ENCODE results near the gene IFIT1B.
A peak's percentile ranks its signal among the peaks of the same experiment; 100 is the strongest.
"Not testable (repeated sequence)": the region's sequence is repeated elsewhere in the genome, so short reads cannot be mapped to it uniquely, and the experiment has no call there.

IFIT1B gene, protein sequence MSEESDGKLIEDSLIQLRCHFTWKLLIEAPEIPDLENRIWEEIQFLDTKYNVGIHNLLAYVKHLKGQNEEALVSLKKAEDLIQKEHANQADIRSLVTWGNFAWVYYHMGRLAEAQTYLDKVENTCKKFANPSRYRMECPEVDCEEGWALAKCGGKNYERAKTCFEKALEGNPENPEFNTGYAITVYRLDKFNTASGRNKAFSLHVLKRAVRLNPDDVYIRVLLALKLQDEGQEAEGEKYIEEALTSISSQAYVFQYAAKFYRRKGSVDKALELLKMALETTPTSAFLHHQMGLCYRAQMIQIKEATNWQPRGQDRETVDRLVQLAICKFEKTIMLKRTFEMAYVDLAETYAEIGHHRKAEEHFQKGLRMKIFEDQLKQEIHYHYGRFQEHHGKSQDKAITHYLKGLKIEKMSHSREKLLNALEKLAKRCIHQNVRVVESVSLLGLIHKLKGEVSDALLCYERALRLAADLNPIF

DNA sequence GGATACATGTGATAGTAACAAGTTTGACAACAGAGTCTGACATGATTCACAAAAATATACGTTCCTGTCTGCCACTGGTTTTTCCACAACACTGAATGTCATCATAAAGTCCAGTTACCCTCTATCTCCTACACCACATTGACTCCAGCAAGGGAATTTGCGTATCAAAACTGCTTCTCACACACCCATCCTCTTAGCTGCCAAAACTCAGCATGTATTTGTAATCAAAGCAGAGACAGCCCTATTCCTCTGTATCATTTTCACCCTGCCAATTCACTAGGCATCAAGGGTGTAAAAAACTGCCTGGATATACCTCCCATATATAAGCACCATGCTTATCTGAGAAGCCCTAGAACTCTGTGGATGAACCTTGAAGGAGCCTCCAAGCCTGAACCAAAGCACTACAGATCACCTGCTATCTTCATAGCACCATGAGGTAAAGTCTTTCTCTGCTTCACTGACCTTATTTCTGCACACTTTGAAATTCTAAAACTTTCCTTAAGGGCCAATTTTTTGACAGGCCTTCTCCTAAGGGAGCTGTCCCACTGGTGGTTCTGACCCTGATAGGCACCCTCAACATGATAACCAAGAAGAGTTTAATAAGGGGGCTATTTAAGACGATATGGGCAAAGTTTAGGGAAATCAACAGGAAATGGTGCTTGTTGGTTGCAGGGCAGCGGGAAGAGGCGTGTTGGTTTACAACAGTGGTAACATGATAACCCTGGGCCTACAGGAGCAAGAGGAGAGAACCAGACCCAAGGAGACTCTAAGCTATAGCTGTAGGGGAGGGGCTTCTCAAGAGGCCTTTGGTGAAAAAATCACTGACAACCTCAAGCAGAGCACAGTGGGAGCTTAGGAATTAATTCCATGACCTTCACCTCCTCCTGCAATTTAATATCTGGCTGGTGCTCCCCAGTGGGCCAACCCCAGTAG is at the start of gene IFIT1B:
Gene IFIT1B (plus strand): TSS at position 352 of the 933 bp plus-strand sequence. CDS start 80 bp downstream, at position 432.
- DNase-seq, result no peak
- H3K36me3 ChIP-seq (replicated peaks), result no peaks in the 10 kb centered on the region
- H3K4me3 ChIP-seq (ENCODE audit: low read depth, low read length), result no peak within 1 kb of the TSS
- no peaks in the 10 kb centered on the region for H3K27me3 ChIP-seq (replicated peaks)
- TF ChIP-seq, protein P1, sequence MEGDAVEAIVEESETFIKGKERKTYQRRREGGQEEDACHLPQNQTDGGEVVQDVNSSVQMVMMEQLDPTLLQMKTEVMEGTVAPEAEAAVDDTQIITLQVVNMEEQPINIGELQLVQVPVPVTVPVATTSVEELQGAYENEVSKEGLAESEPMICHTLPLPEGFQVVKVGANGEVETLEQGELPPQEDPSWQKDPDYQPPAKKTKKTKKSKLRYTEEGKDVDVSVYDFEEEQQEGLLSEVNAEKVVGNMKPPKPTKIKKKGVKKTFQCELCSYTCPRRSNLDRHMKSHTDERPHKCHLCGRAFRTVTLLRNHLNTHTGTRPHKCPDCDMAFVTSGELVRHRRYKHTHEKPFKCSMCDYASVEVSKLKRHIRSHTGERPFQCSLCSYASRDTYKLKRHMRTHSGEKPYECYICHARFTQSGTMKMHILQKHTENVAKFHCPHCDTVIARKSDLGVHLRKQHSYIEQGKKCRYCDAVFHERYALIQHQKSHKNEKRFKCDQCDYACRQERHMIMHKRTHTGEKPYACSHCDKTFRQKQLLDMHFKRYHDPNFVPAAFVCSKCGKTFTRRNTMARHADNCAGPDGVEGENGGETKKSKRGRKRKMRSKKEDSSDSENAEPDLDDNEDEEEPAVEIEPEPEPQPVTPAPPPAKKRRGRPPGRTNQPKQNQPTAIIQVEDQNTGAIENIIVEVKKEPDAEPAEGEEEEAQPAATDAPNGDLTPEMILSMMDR (IDR thresholded peaks at IDR 0.05; ENCODE audit: low read depth, low read length, missing control alignments), result no peak
- H3K27ac ChIP-seq, result no peak within 1 kb of the TSS
- in situ Hi-C loops (cut with HindIII; ENCODE audit: low pct_ligation_motif_present, low sequenced_read_pairs), result no loop called here

DNA sequence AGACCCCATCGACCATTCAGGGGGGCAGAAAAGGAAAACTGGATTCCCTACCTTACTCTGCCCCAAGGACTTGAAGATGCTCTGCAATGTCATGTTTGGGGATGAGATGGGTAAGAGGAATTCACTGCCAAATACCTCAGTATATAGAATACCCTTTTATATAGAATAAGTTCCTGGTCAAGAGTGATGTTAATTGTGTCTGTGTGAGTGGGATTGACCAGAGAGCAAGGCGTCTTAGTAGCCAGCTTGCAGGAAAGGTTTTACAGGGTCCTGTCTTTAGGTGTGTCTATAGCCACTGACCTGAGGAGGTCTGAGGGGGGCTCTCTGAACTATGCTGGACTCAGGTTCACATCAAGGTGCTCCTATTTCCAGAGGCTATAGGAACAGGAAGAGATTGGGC is 48.7 kb upstream of the IFIT1B start:
- no peaks in the 10 kb centered on the region for H3K27me3 ChIP-seq (replicated peaks)
- H3K4me3 ChIP-seq (ENCODE audit: low read depth, low read length), result no peak overlapping the region
- H3K27ac ChIP-seq, result no peak overlapping the region
- no peaks in the 10 kb centered on the region for H3K36me3 ChIP-seq (replicated peaks)
- TF ChIP-seq, protein P1 (IDR thresholded peaks at IDR 0.05; ENCODE audit: low read depth, low read length, missing control alignments), result no peak
- in situ Hi-C loops (cut with HindIII; ENCODE audit: low pct_ligation_motif_present, low sequenced_read_pairs), result no loop called here
- no peak for DNase-seq

DNA sequence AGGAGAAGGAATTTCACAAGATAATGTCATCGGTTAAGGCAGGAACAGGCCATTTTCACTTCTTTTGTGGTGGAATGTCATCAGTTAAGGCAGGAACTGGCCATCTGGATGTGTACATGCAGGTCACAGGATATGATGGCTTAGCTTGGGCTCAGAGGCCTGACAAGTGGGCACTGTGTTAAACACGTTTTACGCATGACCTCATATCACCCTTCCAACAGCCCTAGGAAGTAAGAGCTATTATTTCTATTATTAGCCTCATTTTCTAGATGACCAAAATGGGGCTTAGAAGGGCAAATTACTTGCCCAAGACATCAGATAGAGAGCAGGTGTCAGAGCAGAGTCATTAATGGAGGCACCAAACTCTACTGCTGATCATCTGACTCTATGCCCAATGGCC is 47.8 kb upstream of the IFIT1B start:
- in situ Hi-C loops (cut with HindIII; ENCODE audit: low pct_ligation_motif_present, low sequenced_read_pairs), result not testable (repeated sequence)

DNA sequence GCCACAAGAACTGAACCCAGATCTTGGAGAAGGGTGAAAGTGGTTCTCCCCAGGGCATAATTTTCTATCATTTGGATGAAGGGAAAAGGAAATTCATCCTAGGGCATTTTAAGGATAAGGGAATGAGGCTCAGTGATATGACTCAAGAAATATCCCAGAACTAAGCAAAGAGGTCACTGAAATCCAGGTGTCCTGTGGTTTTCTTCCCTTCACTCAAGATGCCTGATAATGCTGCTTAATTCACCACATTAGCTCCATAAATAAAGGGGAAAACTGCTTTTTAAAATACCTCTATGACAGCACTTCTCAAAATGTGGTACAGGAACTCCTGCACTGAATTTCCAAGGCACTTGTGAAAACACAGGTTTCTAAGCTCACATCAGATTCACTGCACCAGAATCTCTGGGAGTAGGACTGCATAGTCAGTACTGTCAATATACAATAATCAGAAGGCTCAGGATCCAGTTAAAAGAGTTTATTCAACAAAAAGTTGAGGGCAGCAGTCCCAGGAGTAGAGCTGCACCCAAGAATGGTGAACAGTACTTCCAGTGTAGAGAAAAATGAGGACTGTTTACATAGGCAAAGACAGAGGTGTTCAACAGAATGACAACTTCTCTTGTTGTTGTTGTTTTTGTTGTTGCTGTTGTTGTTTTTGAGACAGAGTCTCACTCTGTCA is 47.2 kb upstream of the IFIT1B start:
- no peak for DNase-seq
- H3K4me3 ChIP-seq (ENCODE audit: low read depth, low read length), result no peak overlapping the region
- H3K27me3 ChIP-seq (replicated peaks), result no peaks in the 10 kb centered on the region
- H3K27ac ChIP-seq, result no peak overlapping the region
- in situ Hi-C loops (cut with HindIII; ENCODE audit: low pct_ligation_motif_present, low sequenced_read_pairs), result no loop called here
- TF ChIP-seq, protein P1 (IDR thresholded peaks at IDR 0.05; ENCODE audit: low read depth, low read length, missing control alignments), result no peak
- H3K36me3 ChIP-seq (replicated peaks), result no peaks in the 10 kb centered on the region

More for the DNA sequence above, 47.8 kb upstream of the IFIT1B start:
- not testable (repeated sequence) for H3K27ac ChIP-seq; DNase-seq; H3K4me3 ChIP-seq (ENCODE audit: low read depth, low read length); H3K36me3 ChIP-seq (replicated peaks); H3K27me3 ChIP-seq (replicated peaks)

DNA sequence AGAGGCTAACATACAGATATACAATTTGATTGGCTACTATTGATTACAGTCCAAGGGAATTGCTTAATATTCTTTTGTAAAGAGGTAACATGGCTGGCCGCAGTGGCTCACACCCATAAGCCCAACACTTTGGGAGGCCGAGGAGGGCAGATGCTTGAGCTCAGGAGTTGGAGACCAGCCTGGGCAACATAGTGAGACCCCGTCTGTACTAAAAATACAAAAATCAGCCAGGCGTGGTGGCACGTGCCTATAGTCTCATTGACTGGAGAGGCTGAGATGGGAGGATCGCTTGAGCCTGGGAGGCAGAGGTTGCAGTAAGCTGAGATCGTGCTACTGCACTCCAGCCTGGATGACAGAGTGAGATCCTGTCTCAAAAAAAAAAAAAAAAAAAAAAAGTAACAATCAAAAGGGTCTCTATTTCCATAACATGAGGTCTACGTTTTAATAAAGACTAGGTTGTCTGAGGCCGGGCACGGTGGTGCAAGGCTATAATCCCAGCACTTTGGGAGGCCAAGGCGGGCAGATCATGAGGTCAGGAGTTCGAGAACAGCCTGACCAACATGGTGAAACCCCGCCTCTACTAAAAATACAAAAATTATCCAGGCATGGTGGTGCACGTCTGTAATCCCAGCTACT is 46.3 kb upstream of the IFIT1B start:
- in situ Hi-C loops (cut with HindIII; ENCODE audit: low pct_ligation_motif_present, low sequenced_read_pairs), result not testable (repeated sequence)

DNA sequence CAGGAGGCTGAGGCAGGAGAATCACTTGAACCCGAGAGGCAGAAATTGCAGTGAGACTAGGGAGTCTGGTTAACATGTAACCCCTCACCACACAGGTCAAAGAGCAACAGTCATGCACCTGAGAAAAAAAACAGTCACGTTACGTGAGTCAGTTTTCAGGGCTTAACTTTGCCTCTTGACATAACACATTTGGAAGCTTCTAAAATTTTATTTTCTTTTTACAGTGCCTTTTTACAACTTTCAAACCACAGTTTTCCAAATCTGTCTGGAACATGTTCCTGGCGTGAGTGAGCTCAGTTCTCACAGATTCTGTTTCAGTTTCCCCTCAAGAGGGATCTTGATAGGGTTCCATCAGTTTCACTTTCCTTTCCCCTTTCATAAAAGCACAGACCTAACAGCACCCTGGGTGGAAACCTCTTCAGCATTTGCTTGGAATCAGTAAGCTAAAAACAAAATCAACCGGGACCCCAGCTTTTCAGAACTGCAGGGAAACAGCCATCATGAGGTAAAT is 45.7 kb upstream of the IFIT1B start:
- H3K36me3 ChIP-seq (replicated peaks), result no peaks in the 10 kb centered on the region
- H3K27ac ChIP-seq, result peak overlapping the region; percentile 61
- H3K27me3 ChIP-seq (replicated peaks), result no peaks in the 10 kb centered on the region
- DNase-seq, result peak; percentile 63
- TF ChIP-seq, protein P1 (IDR thresholded peaks at IDR 0.05; ENCODE audit: low read depth, low read length, missing control alignments), result no peak
- peak overlapping the region; percentile 39 for H3K4me3 ChIP-seq (ENCODE audit: low read depth, low read length)
- in situ Hi-C loops (cut with HindIII; ENCODE audit: low pct_ligation_motif_present, low sequenced_read_pairs), result no loop called here

More for the DNA sequence above, 46.3 kb upstream of the IFIT1B start:
- not testable (repeated sequence) for H3K27me3 ChIP-seq (replicated peaks); H3K4me3 ChIP-seq (ENCODE audit: low read depth, low read length); H3K36me3 ChIP-seq (replicated peaks); DNase-seq
- peak overlapping the region; percentile 61 for H3K27ac ChIP-seq

All from brain microvascular endothelial cell (primary cell).